ENCODE data around the gene AMN. TPM values are rescaled to one million over a fixed set of nuclear protein-coding genes. Genes with fewer than 3 reads are reported as not detected.

The AMN gene
- total RNA-seq, 1 experiment from 2014 or later, result 1.7 TPM

- peak; percentile 39 for DNase-seq
Measured at GRCh38 chr14:102903889-102904512, 18.5 kb upstream of the AMN start.

GRCh38 chr14:102905116-102906108, 17.1 kb upstream of the AMN start:
- DNase-seq, result peak; percentile 33
- no peaks in the 10 kb centered on the region; the same call in 1 of the 2 replicates for H3K36me3 ChIP-seq (replicated peaks; ENCODE audit: control insufficient read depth, insufficient read depth, low read length)
- no peaks in the 10 kb centered on the region; the same call in 1 of the 2 replicates for H3K27me3 ChIP-seq (ENCODE audit: control insufficient read depth, insufficient read depth, low read length)
- no peak overlapping the region for H3K4me3 ChIP-seq (ENCODE audit: insufficient read depth, low read depth, low read length)

More at GRCh38 chr14:102903889-102904512, 18.5 kb upstream of the AMN start:
- Histone ChIP-seq H3K36me3 (replicated peaks; ENCODE audit: control insufficient read depth, insufficient read depth, low read length) (no peaks in the 10 kb centered on the region; the same call in 1 of the 2 replicates), H3K27me3 (ENCODE audit: control insufficient read depth, insufficient read depth, low read length) (no peaks in the 10 kb centered on the region), H3K4me3 (ENCODE audit: insufficient read depth, low read depth, low read length) (no peak overlapping the region)

GRCh38 chr14:102906616-102907302, 15.7 kb upstream of the AMN start:
- H3K27me3 ChIP-seq (ENCODE audit: control insufficient read depth, insufficient read depth, low read length), result no peaks in the 10 kb centered on the region; the same call in 1 of the 2 replicates

GRCh38 chr14:102907303-102907844, 15.1 kb upstream of the AMN start:
- Histone ChIP-seq H3K36me3 (replicated peaks; ENCODE audit: control insufficient read depth, insufficient read depth, low read length) (no peaks in the 10 kb centered on the region; the same call in 1 of the 2 replicates), H3K4me3 (ENCODE audit: insufficient read depth, low read depth, low read length) (no peak overlapping the region), H3K27me3 (ENCODE audit: control insufficient read depth, insufficient read depth, low read length) (no peaks in the 10 kb centered on the region; the same call in 1 of the 2 replicates)
- peak; percentile 52 for DNase-seq

More at GRCh38 chr14:102906616-102907302, 15.7 kb upstream of the AMN start:
- peak; percentile 48 for DNase-seq
- no peaks in the 10 kb centered on the region; the same call in 1 of the 2 replicates for H3K36me3 ChIP-seq (replicated peaks; ENCODE audit: control insufficient read depth, insufficient read depth, low read length)
- no peak overlapping the region for H3K4me3 ChIP-seq (ENCODE audit: insufficient read depth, low read depth, low read length)

GRCh38 chr14:102907980-102908730, 14.3 kb upstream of the AMN start:
- no peaks in the 10 kb centered on the region; the same call in 1 of the 2 replicates for H3K27me3 ChIP-seq (ENCODE audit: control insufficient read depth, insufficient read depth, low read length)
- DNase-seq, result peak; percentile 60
- H3K36me3 ChIP-seq (replicated peaks; ENCODE audit: control insufficient read depth, insufficient read depth, low read length), result no peaks in the 10 kb centered on the region; the same call in 1 of the 2 replicates
- no peak overlapping the region for H3K4me3 ChIP-seq (ENCODE audit: insufficient read depth, low read depth, low read length)

GRCh38 chr14:102908766-102909455, 13.6 kb upstream of the AMN start:
- H3K4me3 ChIP-seq (ENCODE audit: insufficient read depth, low read depth, low read length), result no peak overlapping the region
- no peaks in the 10 kb centered on the region; the same call in 1 of the 2 replicates for H3K27me3 ChIP-seq (ENCODE audit: control insufficient read depth, insufficient read depth, low read length)
- no peaks in the 10 kb centered on the region; the same call in 1 of the 2 replicates for H3K36me3 ChIP-seq (replicated peaks; ENCODE audit: control insufficient read depth, insufficient read depth, low read length)
- peak; percentile 63 for DNase-seq

- DNase-seq, result no peak
- no peaks in the 10 kb centered on the region; the same call in 1 of the 2 replicates for H3K27me3 ChIP-seq (ENCODE audit: control insufficient read depth, insufficient read depth, low read length)
- H3K36me3 ChIP-seq (replicated peaks; ENCODE audit: control insufficient read depth, insufficient read depth, low read length), result no peaks in the 10 kb centered on the region; the same call in 1 of the 2 replicates
- H3K4me3 ChIP-seq (ENCODE audit: insufficient read depth, low read depth, low read length), result no peak overlapping the region
Measured at GRCh38 chr14:102909462-102909861, 13.0 kb upstream of the AMN start.

GRCh38 chr14:102909911-102910310, 12.6 kb upstream of the AMN start:
- DNase-seq, result peak; percentile 65
- H3K36me3 ChIP-seq (replicated peaks; ENCODE audit: control insufficient read depth, insufficient read depth, low read length), result no peaks in the 10 kb centered on the region; the same call in 1 of the 2 replicates
- no peak overlapping the region for H3K4me3 ChIP-seq (ENCODE audit: insufficient read depth, low read depth, low read length)
- no peaks in the 10 kb centered on the region; the same call in 1 of the 2 replicates for H3K27me3 ChIP-seq (ENCODE audit: control insufficient read depth, insufficient read depth, low read length)

- Histone ChIP-seq H3K27me3 (ENCODE audit: control insufficient read depth, insufficient read depth, low read length) (no peaks in the 10 kb centered on the region; the same call in 1 of the 2 replicates), H3K36me3 (replicated peaks; ENCODE audit: control insufficient read depth, insufficient read depth, low read length) (no peaks in the 10 kb centered on the region; the same call in 1 of the 2 replicates), H3K4me3 (ENCODE audit: insufficient read depth, low read depth, low read length) (no peak overlapping the region)
- DNase-seq, result peak; percentile 75
Measured at GRCh38 chr14:102910442-102910841, 12.0 kb upstream of the AMN start.

GRCh38 chr14:102911541-102911951, 10.9 kb upstream of the AMN start:
- H3K4me3 ChIP-seq (ENCODE audit: insufficient read depth, low read depth, low read length), result no peak overlapping the region
- H3K36me3 ChIP-seq (replicated peaks; ENCODE audit: control insufficient read depth, insufficient read depth, low read length), result no peaks in the 10 kb centered on the region; the same call in 1 of the 2 replicates
- DNase-seq, result peak; percentile 69
- no peaks in the 10 kb centered on the region; the same call in 1 of the 2 replicates for H3K27me3 ChIP-seq (ENCODE audit: control insufficient read depth, insufficient read depth, low read length)

GRCh38 chr14:102911991-102912761, 10.3 kb upstream of the AMN start:
- DNase-seq, result peak; percentile 63
- H3K27me3 ChIP-seq (ENCODE audit: control insufficient read depth, insufficient read depth, low read length), result no peaks in the 10 kb centered on the region; the same call in 1 of the 2 replicates
- H3K4me3 ChIP-seq (ENCODE audit: insufficient read depth, low read depth, low read length), result no peak overlapping the region
- H3K36me3 ChIP-seq (replicated peaks; ENCODE audit: control insufficient read depth, insufficient read depth, low read length), result no peaks in the 10 kb centered on the region
